GM10847 (cell line): ENCODE measurements around the gene GJC3.

ENCODE experiments used
- POLR2A ChIP-seq: IDR thresholded peaks from 2 replicates; pipeline ENCODE4 v1.6.1; 2011; ENCODE audit not compliant: insufficient read length; ENCODE audit errors: extremely low read depth

Gene GJC3

GRCh38 chr7:99928994-99929729 is at the start of gene GJC3:
TSS of gene GJC3 (minus strand) at chr7:99929620. CDS start at chr7:99929620, 0 bp downstream.
- TF ChIP-seq POLR2A, result no peak

GRCh38 chr7:99976626-99977025 is 47.2 kb upstream of the GJC3 start:
- TF ChIP-seq POLR2A, result no peak

- no peak for TF ChIP-seq POLR2A
Measured at GRCh38 chr7:99975782-99976521, 46.5 kb upstream of the GJC3 start, which contains the start of gene AZGP1. TSS of gene AZGP1 (minus strand) at chr7:99976031. CDS start at chr7:99976020, 11 bp downstream.

GRCh38 chr7:99974681-99975080 is 45.3 kb upstream of the GJC3 start:
- TF ChIP-seq POLR2A, result no peak

GRCh38 chr7:99971242-99971641 is 41.8 kb upstream of the GJC3 start:
- no peak for TF ChIP-seq POLR2A

GRCh38 chr7:99969298-99969697 is 39.9 kb upstream of the GJC3 start:
- TF ChIP-seq POLR2A, result no peak

GRCh38 chr7:99958564-99959227 is 29.3 kb upstream of the GJC3 start:
- no peak for TF ChIP-seq POLR2A

- TF ChIP-seq POLR2A, result no peak
Measured at GRCh38 chr7:99955247-99955646, 25.8 kb upstream of the GJC3 start.

GRCh38 chr7:99953649-99954048 is 24.2 kb upstream of the GJC3 start:
- TF ChIP-seq POLR2A, result no peak

- no peak for TF ChIP-seq POLR2A
Measured at GRCh38 chr7:99949645-99950228, 20.3 kb upstream of the GJC3 start.

- no peak for TF ChIP-seq POLR2A
Measured at GRCh38 chr7:99947608-99948007, 18.2 kb upstream of the GJC3 start.

GRCh38 chr7:99944497-99945070 is 15.2 kb upstream of the GJC3 start:
- TF ChIP-seq POLR2A, result no peak

- no peak for TF ChIP-seq POLR2A
Measured at GRCh38 chr7:99943641-99944496, 14.4 kb upstream of the GJC3 start.

GRCh38 chr7:99938296-99938695 is 8.9 kb upstream of the GJC3 start:
- TF ChIP-seq POLR2A, result no peak
